Neural progenitor cell (in vitro differentiated cells): ENCODE results near the gene LRRN2.
A peak's percentile ranks its signal among the peaks of the same experiment; 100 is the strongest.

Experiments used
- CTCF ChIP-seq: fragments of 200-600 bp; sonication (generic); IDR thresholded peaks from 2 replicates; pipeline ENCODE4 v1.5.1; 2017; ENCODE audit warnings: antibody characterized with exemption, mild to moderate bottlenecking
- EZH2 ChIP-seq: fragments of 200-600 bp; sonication (generic); IDR thresholded peaks from 2 replicates; pipeline ENCODE4 v1.6.1; 2017; ENCODE audit warnings: antibody characterized with exemption, mild to moderate bottlenecking, moderate library complexity

DNA sequence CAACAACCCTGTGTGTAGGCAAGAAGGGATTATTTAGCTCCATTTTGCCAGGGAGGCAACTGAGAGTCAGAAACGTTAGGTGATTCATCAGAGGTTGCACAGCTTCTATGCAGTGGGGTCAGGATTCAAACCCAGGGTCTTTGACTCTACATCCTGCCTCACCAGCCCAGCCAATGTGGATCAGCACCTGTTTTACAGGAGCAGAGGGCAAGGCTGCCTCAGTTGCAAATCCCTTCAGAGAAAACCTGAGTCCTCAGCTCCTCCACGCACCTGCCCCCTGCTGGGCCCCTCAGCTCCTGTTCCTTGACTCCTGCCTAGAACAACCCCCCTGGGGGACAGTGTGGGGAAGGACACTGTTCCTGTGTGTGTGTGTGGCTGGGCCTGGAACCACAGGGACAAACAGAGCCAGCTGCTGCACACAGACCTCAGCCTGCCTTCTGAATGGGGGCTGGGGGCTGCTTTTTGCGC is 61.6 kb downstream of the LRRN2 start:
- TF ChIP-seq CTCF = peak; percentile 28
- no peak for TF ChIP-seq EZH2
